GM10248 (cell line): ENCODE results near the gene LRRC73.
"Not testable (repeated sequence)": the region's sequence is repeated elsewhere in the genome, so short reads cannot be mapped to it uniquely, and the experiment has no call there.

Experiments used
- CTCF ChIA-PET: fragments of 300-600 bp; sonication (Branson Sonifier 250); formaldehyde crosslinking; extraction: SDS; loops from one replicate; lab custom pipeline; 2021; ENCODE audit warnings: antibody characterized with exemption; lab: Yijun Ruan, JAX
- POLR2A ChIA-PET: fragments of 350-650 bp; sonication (Branson Sonifier 250); formaldehyde crosslinking; extraction: SDS; loops from one replicate; lab custom pipeline; 2020; ENCODE audit warnings: antibody characterized with exemption; lab: Yijun Ruan, JAX
- DNase-seq: peaks from one replicate; pipeline ENCODE4 v3.0.0; 2012; ENCODE audit errors: extremely low spot score
- CTCF ChIP-seq: IDR thresholded peaks from 2 replicates; pipeline ENCODE4 v1.5.1; 2012; ENCODE audit warnings: mild to moderate bottlenecking, low read depth; ENCODE audit errors: extremely low read depth, missing control alignments, control extremely low read depth

LRRC73 gene

GRCh38 chr6:43540507-43540906 lies 30.4 kb upstream of the LRRC73 start:
- no peak for DNase-seq
- TF ChIP-seq CTCF: no peak
- CTCF ChIA-PET: no interaction called here
- POLR2A ChIA-PET: no interaction called here

- CTCF ChIA-PET: interaction anchor here (1.2 kb wide), 1 partner anchor 32 kb away, joined by 3 read pairs; no protein-coding TSS in a partner anchor
- POLR2A ChIA-PET, DNase-seq: not testable (repeated sequence)
Observed at GRCh38 chr6:43539409-43539808, 29.3 kb upstream of the LRRC73 start.

GRCh38 chr6:43538986-43539385 lies 28.8 kb upstream of the LRRC73 start:
- POLR2A ChIA-PET, DNase-seq: not testable (repeated sequence)
- CTCF ChIA-PET: interaction anchor here (1.2 kb wide), 1 partner anchor 32 kb away, joined by 3 read pairs; no protein-coding TSS in a partner anchor

GRCh38 chr6:43532201-43532600 lies 22.1 kb upstream of the LRRC73 start:
- ChIA-PET POLR2A (no interaction called here), CTCF (interaction anchor here (1.1 to 2.3 kb wide), 6 partner anchors 13 to 241 kb away, joined by 3 to 12 read pairs (median 4); partner anchors contain the start of genes POLR1C and YIPF3)
- DNase-seq: no peak
- no peak for TF ChIP-seq CTCF

GRCh38 chr6:43524483-43524961 lies 14.4 kb upstream of the LRRC73 start:
- ChIA-PET CTCF (interaction anchor here (1.1 to 2.5 kb wide), 3 partner anchors 17 to 31 kb away, joined by 3 to 12 read pairs (median 3); no protein-coding TSS in a partner anchor), POLR2A (interaction anchor here (0.7 kb wide), 1 partner anchor 10 kb away, joined by 3 read pairs; no protein-coding TSS in a partner anchor)
- no peak for TF ChIP-seq CTCF
- DNase-seq: no peak

GRCh38 chr6:43523284-43523683 lies 13.1 kb upstream of the LRRC73 start:
- no peak for TF ChIP-seq CTCF
- CTCF ChIA-PET: no interaction called here
- no peak for DNase-seq
- POLR2A ChIA-PET: no interaction called here

- ChIA-PET POLR2A (no interaction called here), CTCF (interaction anchor here (0.7 to 8.0 kb wide), 2 partner anchors 16 to 42 kb away, joined by 3 to 56 read pairs; no protein-coding TSS in a partner anchor)
- no peak for TF ChIP-seq CTCF
- DNase-seq: no peak
Observed at GRCh38 chr6:43522547-43523261, 12.6 kb upstream of the LRRC73 start.
